GM10266 (cell line): Measurements from ENCODE around the gene HCRTR2.

Experiments used
- DNase-seq: peaks from one replicate; pipeline ENCODE4 v3.0.0; 2012; ENCODE audit errors: extremely low spot score
- CTCF ChIP-seq: IDR thresholded peaks from 2 replicates; pipeline ENCODE4 v1.5.1; 2012; ENCODE audit warnings: mild to moderate bottlenecking, low read depth; ENCODE audit not compliant: control insufficient read depth, insufficient read depth; ENCODE audit errors: missing control alignments

The HCRTR2 gene

GRCh38 chr6:55265409-55266114, 91.2 kb downstream of the HCRTR2 start:
- DNase-seq, result no peak
- no peak for TF ChIP-seq CTCF

- TF ChIP-seq CTCF, result no peak
- DNase-seq, result no peak
Measured at GRCh38 chr6:55266896-55267295, 92.6 kb downstream of the HCRTR2 start.

- peak; percentile 57 for TF ChIP-seq CTCF
- peak; percentile 13 for DNase-seq
Measured at GRCh38 chr6:55276745-55277530, 102.6 kb downstream of the HCRTR2 start.

DNA sequence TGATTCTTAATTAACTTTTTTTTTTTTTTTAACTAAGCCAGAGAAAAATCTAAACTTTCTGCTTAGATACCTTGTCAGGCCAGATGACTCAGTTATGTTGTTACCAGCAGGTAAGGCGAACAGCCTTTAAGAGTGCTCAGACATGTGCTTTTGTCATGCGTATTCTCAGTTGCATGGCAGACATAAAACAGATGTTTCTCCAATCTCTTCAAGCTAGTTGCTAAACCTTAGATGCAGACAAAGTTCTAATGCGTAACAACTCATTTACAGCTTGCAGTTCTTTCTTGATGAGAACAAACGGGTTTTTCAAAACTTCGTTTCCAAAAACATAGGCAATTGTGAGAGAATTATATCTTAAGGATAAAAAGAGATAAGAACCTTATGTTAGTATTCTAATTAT, 103.3 kb downstream of the HCRTR2 start:
- no peak for DNase-seq
- TF ChIP-seq CTCF, result no peak

DNA sequence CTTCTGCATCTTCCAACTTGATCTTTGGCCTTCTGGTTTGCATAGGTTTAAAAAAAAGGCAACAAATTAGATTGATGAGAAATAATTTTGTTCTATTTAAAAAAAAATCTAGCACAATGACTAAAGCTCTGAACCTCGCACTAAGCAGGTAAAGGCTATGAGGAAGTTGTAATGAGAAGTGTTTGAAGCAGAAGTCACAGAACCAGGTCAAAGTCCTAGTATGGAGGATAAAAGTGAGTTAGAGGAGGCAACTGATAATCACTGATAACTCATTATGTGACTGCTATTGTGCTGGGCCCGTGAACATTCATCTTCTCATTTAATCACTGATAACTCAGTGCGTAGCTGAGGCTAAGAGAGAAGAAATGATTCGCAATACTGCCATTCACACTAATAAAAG, 106.9 kb downstream of the HCRTR2 start:
- no peak for DNase-seq
- no peak for TF ChIP-seq CTCF

- TF ChIP-seq CTCF, result no peak
Measured at GRCh38 chr6:55282115-55282514, 107.8 kb downstream of the HCRTR2 start.

GRCh38 chr6:55286824-55287223, 112.5 kb downstream of the HCRTR2 start:
- no peak for DNase-seq
- TF ChIP-seq CTCF, result no peak

More at GRCh38 chr6:55282115-55282514, 107.8 kb downstream of the HCRTR2 start:
- DNase-seq, result no peak
